A549 treated with Mapracorat at 1 μM for 4 hours (cell line): Measurements from ENCODE around the gene DMRTC1B. TPM values are rescaled to one million over a fixed set of nuclear protein-coding genes. Genes with fewer than 3 reads are reported as not detected.

Experiments
- total RNA-seq: library from RNA; stranded (reverse); fragments of 200-300 nt; extraction: Qiagen RNA extraction; gene quantifications from 5 replicates; pipeline ENCODE4 v1.2.3, GENCODE V29; 2022

DMRTC1B gene
- total RNA-seq, result not detected in 5 replicates

GRCh38 chrX:72776653-72777466 is at the start of gene DMRTC1B:
Gene DMRTC1B, plus strand, starts transcription at chrX:72776890. Its CDS starts 68,246 bp downstream, at chrX:72845136.

GRCh38 chrX:72782560-72782959 is 5.9 kb downstream of the DMRTC1B start, which contains the start of gene FAM236B:
Gene FAM236B, minus strand, starts transcription at chrX:72782660. Its CDS starts 100 bp downstream, at chrX:72782560.

DNA sequence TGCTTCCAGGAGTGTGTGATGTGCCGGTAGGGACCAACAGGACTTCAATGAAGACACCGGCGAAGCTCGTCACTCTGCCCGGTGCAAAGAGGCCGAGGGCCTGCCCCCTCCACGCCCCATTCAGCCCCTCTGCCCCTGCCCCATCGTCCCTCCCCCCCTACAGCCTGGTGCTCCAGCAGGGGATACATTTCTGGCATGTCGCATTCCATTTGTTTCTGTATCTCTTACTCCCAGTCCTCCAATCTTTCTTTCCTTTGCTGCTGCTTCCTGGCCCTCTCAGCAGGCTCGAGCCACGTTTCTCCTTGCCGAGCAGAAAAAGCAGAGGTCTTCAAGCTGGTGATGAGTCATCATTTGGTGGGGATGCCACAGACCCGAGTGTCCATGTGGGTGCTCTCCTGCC is 31.4 kb downstream of the DMRTC1B start, which contains the start of gene FAM236D:
TSS of gene FAM236D (minus strand) at position 101 of the 400 bp plus-strand sequence. CDS start at position 1, 100 bp downstream.

Other genes starting within 250 kb of the DMRTC1B start
- gene HDAC8, start 204.0 kb upstream of the DMRTC1B start, total RNA-seq, result 23.9 to 28.7 TPM (median 26.1 TPM) in 5 replicates
- 24.0 to 31.5 TPM (median 29.1 TPM) in 5 replicates for gene PHKA1, start 62.6 kb upstream of the DMRTC1B start, total RNA-seq
- not detected in 5 replicates for gene FAM236B, start 5.8 kb downstream of the DMRTC1B start, total RNA-seq
- gene FAM236D, start 31.3 kb downstream of the DMRTC1B start, total RNA-seq, result not detected in 5 replicates
- gene FAM236C, start 135.7 kb downstream of the DMRTC1B start, total RNA-seq, result not detected in 5 replicates
- not detected in 5 replicates for gene FAM236A, start 161.3 kb downstream of the DMRTC1B start, total RNA-seq
- gene DMRTC1, start 166.9 kb downstream of the DMRTC1B start, total RNA-seq, result not detected in 5 replicates
- gene PABPC1L2B, start 226.0 kb downstream of the DMRTC1B start, total RNA-seq, result not detected in 5 replicates